LNCAP (cell line): ENCODE results near the gene TMEM117.

ENCODE experiments used
- CTCF ChIP-seq: fragments of 450-650 bp; IDR thresholded peaks from 2 replicates; pipeline ENCODE4 v1.5.1; 2017; ENCODE audit warnings: mild to moderate bottlenecking

TMEM117 gene

GRCh38 chr12:43861015-43861839 lies 25.3 kb downstream of the TMEM117 start:
- no peak for TF ChIP-seq CTCF

- no peak for TF ChIP-seq CTCF
These were observed 25.9 kb downstream of the TMEM117 start for GRCh38 chr12:43861840-43862150.

- no peak for TF ChIP-seq CTCF
These were observed 28.0 kb downstream of the TMEM117 start for GRCh38 chr12:43863770-43864366.

- TF ChIP-seq CTCF: no peak
These were observed 33.3 kb downstream of the TMEM117 start for GRCh38 chr12:43869184-43869583.

GRCh38 chr12:43872396-43872795 lies 36.5 kb downstream of the TMEM117 start:
- TF ChIP-seq CTCF: no peak

GRCh38 chr12:43878050-43878449 lies 42.2 kb downstream of the TMEM117 start:
- TF ChIP-seq CTCF: no peak

GRCh38 chr12:43880547-43880946 lies 44.7 kb downstream of the TMEM117 start:
- no peak for TF ChIP-seq CTCF
